Measurements from ENCODE around the gene OLIG1. TPM values are rescaled to one million over a fixed set of nuclear protein-coding genes. Genes with fewer than 3 reads are reported as not detected.

OLIG1 gene
- total RNA-seq, 2 experiments from 2014 or later, result not detected

- Mint-ChIP-seq H3K27me3 (peaks cover 38% of the 10 kb centered on the region), H3K9me3 (ENCODE audit: low read depth) (no peaks in the 10 kb centered on the region), H3K36me3 (no peaks in the 10 kb centered on the region), H3K4me3 (no peak overlapping the region), H3K27ac (peak overlapping the region; percentile 71), H3K4me1 (peaks cover 16% of the 10 kb centered on the region)
- ATAC-seq (peak; percentile 93), DNase-seq (peak; percentile 77)
- CTCF ChIA-PET, result interaction anchor here (1.1 kb wide), 1 partner anchor 96 kb away, joined by 4 read pairs; no protein-coding TSS in a partner anchor
Observed at GRCh38 chr21:33036430-33037162, 33.3 kb upstream of the OLIG1 start.

- H3K4me3 Mint-ChIP-seq, result no peak overlapping the region
- H3K9me3 Mint-ChIP-seq (ENCODE audit: low read depth), result no peaks in the 10 kb centered on the region
- no peak for DNase-seq
- no peak overlapping the region for H3K27ac Mint-ChIP-seq
- H3K4me1 Mint-ChIP-seq, result peaks cover 16% of the 10 kb centered on the region
- CTCF ChIA-PET, result interaction anchor here (1.4 to 1.5 kb wide), 2 partner anchors 36 to 90 kb away, joined by 3 read pairs; no protein-coding TSS in a partner anchor
- H3K27me3 Mint-ChIP-seq, result peaks cover 30% of the 10 kb centered on the region
- ATAC-seq, result no peak
- no peaks in the 10 kb centered on the region for H3K36me3 Mint-ChIP-seq
Observed at GRCh38 chr21:33037501-33037900, 32.4 kb upstream of the OLIG1 start.

GRCh38 chr21:33039536-33039935 is 30.4 kb upstream of the OLIG1 start:
- ATAC-seq (no peak), DNase-seq (no peak)
- no peak overlapping the region for H3K27ac Mint-ChIP-seq
- no peaks in the 10 kb centered on the region for H3K36me3 Mint-ChIP-seq
- CTCF ChIA-PET, result no interaction called here
- H3K27me3 Mint-ChIP-seq, result peaks cover 39% of the 10 kb centered on the region
- H3K4me3 Mint-ChIP-seq, result no peak overlapping the region
- H3K9me3 Mint-ChIP-seq (ENCODE audit: low read depth), result no peaks in the 10 kb centered on the region
- H3K4me1 Mint-ChIP-seq, result peaks cover 16% of the 10 kb centered on the region

GRCh38 chr21:33040215-33040614 is 29.7 kb upstream of the OLIG1 start:
- H3K27ac Mint-ChIP-seq, result no peak overlapping the region
- DNase-seq, result no peak
- H3K9me3 Mint-ChIP-seq (ENCODE audit: low read depth), result no peaks in the 10 kb centered on the region
- ATAC-seq, result no peak
- H3K27me3 Mint-ChIP-seq, result peaks cover 42% of the 10 kb centered on the region
- H3K4me1 Mint-ChIP-seq, result peaks cover 16% of the 10 kb centered on the region
- no peaks in the 10 kb centered on the region for H3K36me3 Mint-ChIP-seq
- CTCF ChIA-PET, result no interaction called here
- no peak overlapping the region for H3K4me3 Mint-ChIP-seq

GRCh38 chr21:33041981-33042380 is 28.0 kb upstream of the OLIG1 start:
- H3K27me3 Mint-ChIP-seq, result peaks cover 55% of the 10 kb centered on the region
- DNase-seq (no peak), ATAC-seq (no peak)
- CTCF ChIA-PET, result no interaction called here
- no peak overlapping the region for H3K27ac Mint-ChIP-seq
- no peaks in the 10 kb centered on the region for H3K9me3 Mint-ChIP-seq (ENCODE audit: low read depth)
- H3K36me3 Mint-ChIP-seq, result no peaks in the 10 kb centered on the region
- peaks cover 5% of the 10 kb centered on the region for H3K4me1 Mint-ChIP-seq
- H3K4me3 Mint-ChIP-seq, result no peak overlapping the region

- H3K9me3 Mint-ChIP-seq (ENCODE audit: low read depth), result no peaks in the 10 kb centered on the region
- ATAC-seq (no peak), DNase-seq (no peak)
- no peaks in the 10 kb centered on the region for H3K4me1 Mint-ChIP-seq
- CTCF ChIA-PET, result no interaction called here
- H3K27ac Mint-ChIP-seq, result no peak overlapping the region
- no peaks in the 10 kb centered on the region for H3K36me3 Mint-ChIP-seq
- peaks cover 60% of the 10 kb centered on the region for H3K27me3 Mint-ChIP-seq
- no peak overlapping the region for H3K4me3 Mint-ChIP-seq
Observed at GRCh38 chr21:33042812-33043211, 27.1 kb upstream of the OLIG1 start.

GRCh38 chr21:33046455-33046854 is 23.5 kb upstream of the OLIG1 start:
- no peaks in the 10 kb centered on the region for H3K36me3 Mint-ChIP-seq
- no peak for DNase-seq
- H3K27ac Mint-ChIP-seq, result no peak overlapping the region
- CTCF ChIA-PET, result no interaction called here
- peaks cover 2% of the 10 kb centered on the region for H3K4me1 Mint-ChIP-seq
- H3K9me3 Mint-ChIP-seq (ENCODE audit: low read depth), result no peaks in the 10 kb centered on the region
- peaks cover 64% of the 10 kb centered on the region for H3K27me3 Mint-ChIP-seq
- ATAC-seq, result no peak
- H3K4me3 Mint-ChIP-seq, result no peak overlapping the region

GRCh38 chr21:33047231-33047630 is 22.7 kb upstream of the OLIG1 start:
- CTCF ChIA-PET, result no interaction called here
- H3K27ac Mint-ChIP-seq, result no peak overlapping the region
- ATAC-seq, result no peak
- H3K36me3 Mint-ChIP-seq, result no peaks in the 10 kb centered on the region
- H3K4me1 Mint-ChIP-seq, result peaks cover 2% of the 10 kb centered on the region
- no peak for DNase-seq
- H3K9me3 Mint-ChIP-seq (ENCODE audit: low read depth), result no peaks in the 10 kb centered on the region
- H3K4me3 Mint-ChIP-seq, result no peak overlapping the region
- H3K27me3 Mint-ChIP-seq, result peaks cover 69% of the 10 kb centered on the region

GRCh38 chr21:33051925-33052324 is 18.0 kb upstream of the OLIG1 start:
- no peak for ATAC-seq
- Mint-ChIP-seq H3K27me3 (peaks cover 57% of the 10 kb centered on the region), H3K4me3 (no peak overlapping the region), H3K27ac (no peak overlapping the region), H3K9me3 (ENCODE audit: low read depth) (no peaks in the 10 kb centered on the region), H3K36me3 (no peaks in the 10 kb centered on the region), H3K4me1 (peaks cover 2% of the 10 kb centered on the region)
- CTCF ChIA-PET, result no interaction called here
- no peak for DNase-seq

GRCh38 chr21:33053951-33054350 is 16.0 kb upstream of the OLIG1 start:
- DNase-seq (no peak), ATAC-seq (no peak)
- Mint-ChIP-seq H3K27ac (no peak overlapping the region), H3K36me3 (no peaks in the 10 kb centered on the region), H3K27me3 (peaks cover 44% of the 10 kb centered on the region), H3K4me1 (peaks cover 4% of the 10 kb centered on the region), H3K4me3 (no peak overlapping the region), H3K9me3 (ENCODE audit: low read depth) (no peaks in the 10 kb centered on the region)
- CTCF ChIA-PET, result interaction anchor here (0.6 kb wide), 1 partner anchor 59 kb away, joined by 3 read pairs; no protein-coding TSS in a partner anchor

GRCh38 chr21:33055991-33056390 is 13.9 kb upstream of the OLIG1 start:
- ATAC-seq, result no peak
- Mint-ChIP-seq H3K4me1 (peaks cover 13% of the 10 kb centered on the region), H3K27me3 (peaks cover 46% of the 10 kb centered on the region), H3K27ac (no peak overlapping the region), H3K36me3 (no peaks in the 10 kb centered on the region), H3K4me3 (no peak overlapping the region), H3K9me3 (ENCODE audit: low read depth) (no peaks in the 10 kb centered on the region)
- CTCF ChIA-PET, result no interaction called here
- DNase-seq, result no peak

- Mint-ChIP-seq H3K27me3 (peaks cover 46% of the 10 kb centered on the region), H3K4me3 (no peak overlapping the region), H3K36me3 (no peaks in the 10 kb centered on the region), H3K27ac (no peak overlapping the region), H3K4me1 (peaks cover 13% of the 10 kb centered on the region), H3K9me3 (ENCODE audit: low read depth) (no peaks in the 10 kb centered on the region)
- DNase-seq (no peak), ATAC-seq (no peak)
- CTCF ChIA-PET, result no interaction called here
Observed at GRCh38 chr21:33057385-33057940, 12.5 kb upstream of the OLIG1 start.

GRCh38 chr21:33058527-33058926 is 11.4 kb upstream of the OLIG1 start:
- ATAC-seq (no peak), DNase-seq (no peak)
- Mint-ChIP-seq H3K4me1 (peaks cover 13% of the 10 kb centered on the region), H3K9me3 (ENCODE audit: low read depth) (no peaks in the 10 kb centered on the region), H3K36me3 (no peaks in the 10 kb centered on the region), H3K27ac (no peak overlapping the region), H3K4me3 (no peak overlapping the region), H3K27me3 (peaks cover 43% of the 10 kb centered on the region)
- CTCF ChIA-PET, result no interaction called here

GRCh38 chr21:33058957-33059356 is 11.0 kb upstream of the OLIG1 start:
- no peak for ATAC-seq
- peaks cover 42% of the 10 kb centered on the region for H3K27me3 Mint-ChIP-seq
- no peaks in the 10 kb centered on the region for H3K9me3 Mint-ChIP-seq (ENCODE audit: low read depth)
- no peak overlapping the region for H3K4me3 Mint-ChIP-seq
- CTCF ChIA-PET, result interaction anchor here (0.5 to 0.7 kb wide), 2 partner anchors 68 to 303 kb away, joined by 3 read pairs; no protein-coding TSS in a partner anchor
- no peak for DNase-seq
- H3K4me1 Mint-ChIP-seq, result peaks cover 13% of the 10 kb centered on the region
- H3K36me3 Mint-ChIP-seq, result no peaks in the 10 kb centered on the region
- H3K27ac Mint-ChIP-seq, result no peak overlapping the region

Data from activated CD8-positive, alpha-beta memory T cell treated with anti-CD3 and anti-CD28 coated beads, Interleukin-2, amount 10 ng/mL, durations not matched to agents 7 days and 5 days (primary cell).